ENCODE results near the gene TCP11L1. TPM values are rescaled to one million over a fixed set of nuclear protein-coding genes. Genes with fewer than 3 reads are reported as not detected.
"Not testable (repeated sequence)": the region's sequence is repeated elsewhere in the genome, so short reads cannot be mapped to it uniquely, and the experiment has no call there.

Gene TCP11L1
- polyA plus RNA-seq, 1 donor from 2014 or later: 6.6 TPM

- Mint-ChIP-seq H3K27ac (peak overlapping the region in 1 of 3 donors; percentile 59), H3K9me3 (no peaks in the 10 kb centered on the region), H3K4me1 (peaks cover 4 to 7% (median 4%) of the 10 kb centered on the region in 3 donors), H3K36me3 (peaks cover 10% of the 10 kb centered on the region), H3K4me3 (no peak overlapping the region), H3K27me3 (no peaks in the 10 kb centered on the region)
Measured at GRCh38 chr11:33045551-33046255, 6.3 kb downstream of the TCP11L1 start.

- H3K27me3 Mint-ChIP-seq, H3K4me3 Mint-ChIP-seq, H3K27ac Mint-ChIP-seq, H3K9me3 Mint-ChIP-seq, H3K4me1 Mint-ChIP-seq: not testable (repeated sequence)
- H3K36me3 Mint-ChIP-seq: peaks cover 10% of the 10 kb centered on the region
Measured at GRCh38 chr11:33048701-33049100, 9.3 kb downstream of the TCP11L1 start.

- H3K4me3 Mint-ChIP-seq, H3K4me1 Mint-ChIP-seq, H3K27ac Mint-ChIP-seq, H3K9me3 Mint-ChIP-seq, H3K27me3 Mint-ChIP-seq: not testable (repeated sequence)
- H3K36me3 Mint-ChIP-seq: peaks cover 10% of the 10 kb centered on the region
Measured at GRCh38 chr11:33049565-33050408, 10.4 kb downstream of the TCP11L1 start.

- H3K36me3 Mint-ChIP-seq: peaks cover 8% of the 10 kb centered on the region
- no peak overlapping the region for H3K27ac Mint-ChIP-seq
- H3K4me1 Mint-ChIP-seq: no peaks in the 10 kb centered on the region
- H3K9me3 Mint-ChIP-seq: no peaks in the 10 kb centered on the region
- peak overlapping the region in 1 of 4 donors; percentile 49 for H3K4me3 Mint-ChIP-seq
- no peaks in the 10 kb centered on the region for H3K27me3 Mint-ChIP-seq
Measured at GRCh38 chr11:33052231-33052630, 12.9 kb downstream of the TCP11L1 start.

GRCh38 chr11:33055375-33055774 is 16.0 kb downstream of the TCP11L1 start:
- Mint-ChIP-seq H3K4me3 (no peak overlapping the region), H3K36me3 (peaks cover 2% of the 10 kb centered on the region), H3K27me3 (no peaks in the 10 kb centered on the region), H3K27ac (peak overlapping the region in 1 of 3 donors; percentile 9), H3K4me1 (no peaks in the 10 kb centered on the region), H3K9me3 (no peaks in the 10 kb centered on the region)

- Mint-ChIP-seq H3K4me1 (no peaks in the 10 kb centered on the region), H3K27me3 (no peaks in the 10 kb centered on the region), H3K4me3 (no peak overlapping the region), H3K9me3 (no peaks in the 10 kb centered on the region), H3K27ac (no peak overlapping the region), H3K36me3 (peaks cover 2% of the 10 kb centered on the region)
Measured at GRCh38 chr11:33057284-33057683, 17.9 kb downstream of the TCP11L1 start.

- Mint-ChIP-seq H3K9me3 (no peaks in the 10 kb centered on the region), H3K27ac (peak overlapping the region in 1 of 3 donors; percentile 62), H3K36me3 (peaks cover 6% of the 10 kb centered on the region), H3K4me1 (peaks cover 3 to 12% (median 10%) of the 10 kb centered on the region in 3 donors), H3K4me3 (no peak overlapping the region), H3K27me3 (no peaks in the 10 kb centered on the region)
Measured at GRCh38 chr11:33059331-33060007, 20.1 kb downstream of the TCP11L1 start.

- H3K9me3 Mint-ChIP-seq: no peaks in the 10 kb centered on the region
- H3K4me3 Mint-ChIP-seq: peak overlapping the region in 1 of 4 donors; percentile 54
- H3K27me3 Mint-ChIP-seq: no peaks in the 10 kb centered on the region
- peaks cover 6% of the 10 kb centered on the region for H3K36me3 Mint-ChIP-seq
- H3K4me1 Mint-ChIP-seq: peaks cover 7 to 15% (median 13%) of the 10 kb centered on the region in 3 donors
- H3K27ac Mint-ChIP-seq: peak overlapping the region in 1 of 3 donors; percentile 62
Measured at GRCh38 chr11:33060271-33060670, 20.9 kb downstream of the TCP11L1 start.

GRCh38 chr11:33062137-33062536 is 22.8 kb downstream of the TCP11L1 start:
- Mint-ChIP-seq H3K27me3 (no peaks in the 10 kb centered on the region), H3K9me3 (no peaks in the 10 kb centered on the region), H3K4me1 (peaks cover 7 to 19% (median 13%) of the 10 kb centered on the region in 3 donors), H3K27ac (no peak overlapping the region), H3K4me3 (no peak overlapping the region), H3K36me3 (peaks cover 6% of the 10 kb centered on the region)

- H3K27ac Mint-ChIP-seq: no peak overlapping the region
- H3K4me1 Mint-ChIP-seq: peaks cover 7 to 19% (median 13%) of the 10 kb centered on the region in 3 donors
- H3K4me3 Mint-ChIP-seq: no peak overlapping the region
- H3K27me3 Mint-ChIP-seq: no peaks in the 10 kb centered on the region
- H3K9me3 Mint-ChIP-seq: no peaks in the 10 kb centered on the region
- H3K36me3 Mint-ChIP-seq: peaks cover 6% of the 10 kb centered on the region
Measured at GRCh38 chr11:33063326-33063881, 24.0 kb downstream of the TCP11L1 start.

- H3K4me3 Mint-ChIP-seq: peak overlapping the region in 1 of 4 donors; percentile 78
- H3K4me1 Mint-ChIP-seq: peaks cover 7 to 19% (median 13%) of the 10 kb centered on the region in 3 donors
- H3K9me3 Mint-ChIP-seq: no peaks in the 10 kb centered on the region
- peaks cover 6% of the 10 kb centered on the region for H3K36me3 Mint-ChIP-seq
- no peaks in the 10 kb centered on the region for H3K27me3 Mint-ChIP-seq
- peak overlapping the region in 1 of 3 donors; percentile 64 for H3K27ac Mint-ChIP-seq
Measured at GRCh38 chr11:33064033-33064825, 24.9 kb downstream of the TCP11L1 start.

GRCh38 chr11:33064866-33065265 is 25.5 kb downstream of the TCP11L1 start:
- peak overlapping the region in 2 of 4 donors; percentile 30 to 78 for H3K4me3 Mint-ChIP-seq
- peaks cover 6% of the 10 kb centered on the region for H3K36me3 Mint-ChIP-seq
- H3K9me3 Mint-ChIP-seq: no peaks in the 10 kb centered on the region
- no peak overlapping the region for H3K27ac Mint-ChIP-seq
- peaks cover 7 to 19% (median 13%) of the 10 kb centered on the region in 3 donors for H3K4me1 Mint-ChIP-seq
- no peaks in the 10 kb centered on the region for H3K27me3 Mint-ChIP-seq

- H3K9me3 Mint-ChIP-seq: no peaks in the 10 kb centered on the region
- H3K27me3 Mint-ChIP-seq: no peaks in the 10 kb centered on the region
- peaks cover 7 to 19% (median 13%) of the 10 kb centered on the region in 3 donors for H3K4me1 Mint-ChIP-seq
- peak overlapping the region in 1 of 3 donors; percentile 35 for H3K27ac Mint-ChIP-seq
- H3K36me3 Mint-ChIP-seq: peaks cover 6% of the 10 kb centered on the region
- peak overlapping the region in 1 of 4 donors; percentile 43 for H3K4me3 Mint-ChIP-seq
Measured at GRCh38 chr11:33065445-33066178, 26.2 kb downstream of the TCP11L1 start.
